ENCODE data around the gene PTGDS.

Gene PTGDS

GRCh38 chr9:137017791-137018497 is 40.6 kb downstream of the PTGDS start:
- no peaks in the 10 kb centered on the region for H3K27me3 ChIP-seq (ENCODE audit: control insufficient read depth in 1 of 2, insufficient read depth in 1 of 2, low read length in 2 of 2)
- H3K9me3 ChIP-seq (ENCODE audit: control insufficient read depth, low read length), result no peaks in the 10 kb centered on the region
- H2BK5ac ChIP-seq (ENCODE audit: low read depth, low read length, poor library complexity, severe bottlenecking), result no peak overlapping the region
- no peak overlapping the region for H2BK12ac ChIP-seq (ENCODE audit: low read length in 2 of 2)
- H3K79me1 ChIP-seq (replicated peaks; ENCODE audit: low read length, poor library complexity, severe bottlenecking), result no peaks in the 10 kb centered on the region
- no peak overlapping the region for H3K14ac ChIP-seq (ENCODE audit: low read length in 2 of 2)
- no peak overlapping the region for H3K4me3 ChIP-seq (ENCODE audit: insufficient read depth in 1 of 2, low read depth in 1 of 2, low read length in 2 of 2)
- no peak overlapping the region for H3K4ac ChIP-seq (ENCODE audit: low read depth in 1 of 2, low read length in 2 of 2)
- WGBS, result 92% methylated on average over 41 of the region's 45 CpGs
- no peak overlapping the region for H2AK5ac ChIP-seq (ENCODE audit: low read length, severe bottlenecking)
- DNase-seq, result no peak
- no peak overlapping the region for H3K27ac ChIP-seq (ENCODE audit: low read length, poor library complexity, severe bottlenecking)
- H2AFZ ChIP-seq (ENCODE audit: low read depth, low read length), result no peak overlapping the region
- no peak overlapping the region for H4K91ac ChIP-seq (ENCODE audit: low read length)
- no peak overlapping the region for H3K23ac ChIP-seq (ENCODE audit: low read length in 2 of 2)
- no peak overlapping the region for H2BK120ac ChIP-seq (ENCODE audit: low read depth, low read length)
- H2BK15ac ChIP-seq (ENCODE audit: low read depth, poor library complexity, severe bottlenecking), result no peak overlapping the region
- no peak overlapping the region for H3K18ac ChIP-seq (ENCODE audit: low read depth in 1 of 2, low read length in 2 of 2)
- H3K4me2 ChIP-seq (ENCODE audit: low read length, poor library complexity, severe bottlenecking), result no peak overlapping the region
- H4K8ac ChIP-seq (ENCODE audit: low read length), result no peak overlapping the region
- H3K36me3 ChIP-seq (ENCODE audit: control insufficient read depth in 1 of 2, insufficient read depth in 2 of 2, low read depth in 1 of 2, low read length in 2 of 2), result peaks cover 12 to 74% of the 10 kb centered on the region in 2 experiments
- H3K9ac ChIP-seq (ENCODE audit: low read length), result no peak overlapping the region
- H3K4me1 ChIP-seq (ENCODE audit: control insufficient read depth, insufficient read depth, low read depth, low read length), result peaks cover 6% of the 10 kb centered on the region

DNA sequence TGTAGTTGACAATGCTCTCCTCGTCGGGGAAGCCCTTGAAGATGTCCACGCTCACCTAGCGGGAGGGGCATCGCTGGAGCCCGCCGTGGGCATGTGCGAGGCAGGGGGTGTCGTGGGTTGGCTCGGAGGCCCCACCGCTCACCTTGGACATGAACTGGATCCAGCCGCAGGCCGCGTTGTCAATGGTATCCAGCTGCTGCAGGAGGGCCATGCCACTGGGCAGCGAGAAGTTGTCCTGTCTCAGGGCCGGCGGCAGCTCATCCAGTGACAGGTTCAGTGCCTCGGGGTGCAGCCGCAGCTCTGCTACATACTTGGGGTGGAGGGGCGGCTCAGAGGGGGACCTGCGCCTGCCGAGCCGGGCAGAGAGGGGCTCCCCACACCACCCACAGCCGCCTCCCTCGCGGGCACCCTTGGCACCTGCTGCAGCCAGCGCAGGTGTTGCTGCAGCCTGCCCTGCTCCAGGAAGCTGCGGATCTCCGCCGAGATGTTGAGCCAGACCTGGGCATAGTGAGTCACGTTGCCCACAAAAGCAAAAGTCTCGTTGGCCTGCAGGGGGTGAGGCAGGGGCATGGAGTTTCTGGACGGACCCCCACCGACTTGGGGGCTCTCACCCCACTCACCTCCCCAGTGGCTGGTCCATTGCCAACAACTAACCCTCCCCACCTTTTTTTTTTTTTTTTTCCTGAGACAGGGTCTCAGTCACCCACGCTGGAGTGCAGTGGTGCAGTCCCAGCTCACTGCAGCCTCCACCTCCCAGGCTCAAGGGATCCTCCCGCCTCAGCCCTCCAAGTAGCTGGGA is 41.7 kb downstream of the PTGDS start:
- Histone ChIP-seq H3K36me3 (ENCODE audit: control insufficient read depth in 1 of 2, insufficient read depth in 2 of 2, low read depth in 1 of 2, low read length in 2 of 2) (peaks cover 12 to 64% of the 10 kb centered on the region in 2 experiments), H3K27ac (ENCODE audit: low read length, poor library complexity, severe bottlenecking) (no peak overlapping the region), H3K4ac (ENCODE audit: low read depth in 1 of 2, low read length in 2 of 2) (no peak overlapping the region), H4K8ac (ENCODE audit: low read length) (no peak overlapping the region), H3K23ac (ENCODE audit: low read length in 2 of 2) (no peak overlapping the region), H2AFZ (ENCODE audit: low read depth, low read length) (no peak overlapping the region), H3K79me1 (replicated peaks; ENCODE audit: low read length, poor library complexity, severe bottlenecking) (no peaks in the 10 kb centered on the region), H2BK15ac (ENCODE audit: low read depth, poor library complexity, severe bottlenecking) (no peak overlapping the region), H2BK12ac (ENCODE audit: low read length in 2 of 2) (no peak overlapping the region), H3K4me2 (ENCODE audit: low read length, poor library complexity, severe bottlenecking) (no peak overlapping the region), H4K91ac (ENCODE audit: low read length) (no peak overlapping the region), H3K27me3 (ENCODE audit: control insufficient read depth in 1 of 2, insufficient read depth in 1 of 2, low read length in 2 of 2) (no peaks in the 10 kb centered on the region), H2BK120ac (ENCODE audit: low read depth, low read length) (no peak overlapping the region), H3K9me3 (ENCODE audit: control insufficient read depth, low read length) (no peaks in the 10 kb centered on the region), H2BK5ac (ENCODE audit: low read depth, low read length, poor library complexity, severe bottlenecking) (no peak overlapping the region), H3K18ac (ENCODE audit: low read depth in 1 of 2, low read length in 2 of 2) (no peak overlapping the region), H3K14ac (ENCODE audit: low read length in 2 of 2) (no peak overlapping the region), H3K4me1 (ENCODE audit: control insufficient read depth, insufficient read depth, low read depth, low read length) (peaks cover 14% of the 10 kb centered on the region), H3K9ac (ENCODE audit: low read length) (no peak overlapping the region), H2AK5ac (ENCODE audit: low read length, severe bottlenecking) (no peak overlapping the region), H3K4me3 (ENCODE audit: insufficient read depth in 1 of 2, low read depth in 1 of 2, low read length in 2 of 2) (no peak overlapping the region)
- DNase-seq, result no peak
- 92% methylated on average over 36 of the region's 36 CpGs for WGBS

DNA sequence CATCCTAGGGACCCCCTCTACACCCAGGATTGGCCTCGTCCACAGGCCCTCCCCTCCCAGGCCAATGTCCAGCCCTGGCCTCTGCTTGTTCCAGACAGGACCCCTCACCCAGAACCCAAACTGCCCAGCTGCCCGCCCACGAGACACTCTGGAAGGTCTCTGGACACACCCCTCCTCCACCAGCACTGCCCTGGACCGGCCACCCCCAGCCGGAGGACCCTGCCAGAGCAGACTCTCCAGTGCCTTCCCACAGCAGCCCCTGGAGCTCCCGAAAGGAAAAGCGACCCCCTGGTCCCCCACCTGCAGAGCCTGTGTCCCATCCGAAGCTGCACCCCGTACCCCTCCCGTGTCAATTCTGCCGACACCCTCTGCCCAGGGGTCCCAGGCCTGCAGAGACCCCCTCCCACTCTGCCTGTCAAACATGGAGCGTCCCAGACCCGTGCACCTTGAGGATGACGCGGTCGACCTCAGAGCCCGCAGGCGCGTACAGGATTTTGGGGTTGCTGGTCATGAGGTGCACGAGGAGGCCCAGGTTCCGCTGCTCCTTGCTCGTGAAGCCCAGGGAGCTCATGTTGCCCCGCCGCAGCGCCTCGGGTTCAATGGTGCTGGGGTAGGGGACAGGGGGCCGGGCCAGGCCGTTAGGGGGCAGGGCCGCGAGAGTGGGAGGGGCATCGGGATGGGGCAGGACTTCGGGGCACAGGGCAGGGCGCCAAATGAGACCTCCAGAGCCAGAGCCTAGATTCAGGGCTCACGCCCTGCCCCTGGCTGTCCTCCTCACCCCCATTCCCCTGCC is 42.8 kb downstream of the PTGDS start:
- 92% methylated on average over 32 of the region's 34 CpGs for WGBS
- H3K27me3 ChIP-seq (ENCODE audit: control insufficient read depth in 1 of 2, insufficient read depth in 1 of 2, low read length in 2 of 2), result no peaks in the 10 kb centered on the region
- no peak overlapping the region for H4K91ac ChIP-seq (ENCODE audit: low read length)
- H2BK12ac ChIP-seq (ENCODE audit: low read length in 2 of 2), result no peak overlapping the region
- no peak overlapping the region for H2BK15ac ChIP-seq (ENCODE audit: low read depth, poor library complexity, severe bottlenecking)
- H3K79me1 ChIP-seq (replicated peaks; ENCODE audit: low read length, poor library complexity, severe bottlenecking), result no peaks in the 10 kb centered on the region
- no peak overlapping the region for H4K8ac ChIP-seq (ENCODE audit: low read length)
- peaks cover 13% of the 10 kb centered on the region for H3K4me1 ChIP-seq (ENCODE audit: control insufficient read depth, insufficient read depth, low read depth, low read length)
- no peak overlapping the region for H2BK5ac ChIP-seq (ENCODE audit: low read depth, low read length, poor library complexity, severe bottlenecking)
- H2AFZ ChIP-seq (ENCODE audit: low read depth, low read length), result no peak overlapping the region
- H3K4me2 ChIP-seq (ENCODE audit: low read length, poor library complexity, severe bottlenecking), result no peak overlapping the region
- no peak overlapping the region for H3K18ac ChIP-seq (ENCODE audit: low read depth in 1 of 2, low read length in 2 of 2)
- no peak overlapping the region for H2AK5ac ChIP-seq (ENCODE audit: low read length, severe bottlenecking)
- H3K4ac ChIP-seq (ENCODE audit: low read depth in 1 of 2, low read length in 2 of 2), result no peak overlapping the region
- no peak overlapping the region for H3K23ac ChIP-seq (ENCODE audit: low read length in 2 of 2)
- H3K4me3 ChIP-seq (ENCODE audit: insufficient read depth in 1 of 2, low read depth in 1 of 2, low read length in 2 of 2), result no peak overlapping the region
- no peak overlapping the region for H3K9ac ChIP-seq (ENCODE audit: low read length)
- no peak overlapping the region for H3K14ac ChIP-seq (ENCODE audit: low read length in 2 of 2)
- DNase-seq, result no peak
- no peaks in the 10 kb centered on the region for H3K9me3 ChIP-seq (ENCODE audit: control insufficient read depth, low read length)
- no peak overlapping the region for H2BK120ac ChIP-seq (ENCODE audit: low read depth, low read length)
- no peak overlapping the region for H3K27ac ChIP-seq (ENCODE audit: low read length, poor library complexity, severe bottlenecking)
- peaks cover 12 to 53% of the 10 kb centered on the region in 2 experiments for H3K36me3 ChIP-seq (ENCODE audit: control insufficient read depth in 1 of 2, insufficient read depth in 2 of 2, low read depth in 1 of 2, low read length in 2 of 2)

Data from mesenchymal stem cell (in vitro differentiated cells and primary cell).